HG03575 (cell line): ENCODE data around the gene EXTL2.
"Not testable (repeated sequence)": the region's sequence is repeated elsewhere in the genome, so short reads cannot be mapped to it uniquely, and the experiment has no call there.

Experiments used
- ATAC-seq: cut with Tn5 transposase; IDR thresholded peaks from one replicate; pipeline ENCODE4 v1.9.1; 2021; ENCODE audit not compliant: unreplicated experiment, insufficient number of reproducible peaks, low FRiP score; ENCODE audit errors: extremely low read depth

The EXTL2 gene

GRCh38 chr1:100894603-100895539 is at the start of gene EXTL2:
TSS of gene EXTL2 (minus strand) at chr1:100894842. CDS start at chr1:100888757, 6,085 bp downstream.
- ATAC-seq, result no peak

DNA sequence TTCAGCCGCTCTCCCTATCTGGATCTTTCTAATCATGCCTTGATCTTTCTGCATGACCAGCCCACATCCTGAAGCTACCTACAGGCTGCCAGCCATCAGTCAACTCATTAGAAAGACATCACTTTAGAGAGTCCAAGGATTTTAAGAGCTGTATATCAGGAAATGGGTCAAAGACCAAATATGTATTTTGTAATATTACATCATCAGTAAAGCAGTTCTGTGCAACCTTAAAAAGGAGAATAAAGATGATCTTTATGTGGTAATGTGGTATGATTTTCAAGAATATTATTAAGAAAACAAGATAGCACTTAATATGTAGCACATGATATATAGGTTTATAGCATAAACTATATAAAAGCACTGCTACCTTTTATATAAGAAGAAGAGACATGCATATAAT is 48.9 kb upstream of the EXTL2 start:
- ATAC-seq, result no peak

DNA sequence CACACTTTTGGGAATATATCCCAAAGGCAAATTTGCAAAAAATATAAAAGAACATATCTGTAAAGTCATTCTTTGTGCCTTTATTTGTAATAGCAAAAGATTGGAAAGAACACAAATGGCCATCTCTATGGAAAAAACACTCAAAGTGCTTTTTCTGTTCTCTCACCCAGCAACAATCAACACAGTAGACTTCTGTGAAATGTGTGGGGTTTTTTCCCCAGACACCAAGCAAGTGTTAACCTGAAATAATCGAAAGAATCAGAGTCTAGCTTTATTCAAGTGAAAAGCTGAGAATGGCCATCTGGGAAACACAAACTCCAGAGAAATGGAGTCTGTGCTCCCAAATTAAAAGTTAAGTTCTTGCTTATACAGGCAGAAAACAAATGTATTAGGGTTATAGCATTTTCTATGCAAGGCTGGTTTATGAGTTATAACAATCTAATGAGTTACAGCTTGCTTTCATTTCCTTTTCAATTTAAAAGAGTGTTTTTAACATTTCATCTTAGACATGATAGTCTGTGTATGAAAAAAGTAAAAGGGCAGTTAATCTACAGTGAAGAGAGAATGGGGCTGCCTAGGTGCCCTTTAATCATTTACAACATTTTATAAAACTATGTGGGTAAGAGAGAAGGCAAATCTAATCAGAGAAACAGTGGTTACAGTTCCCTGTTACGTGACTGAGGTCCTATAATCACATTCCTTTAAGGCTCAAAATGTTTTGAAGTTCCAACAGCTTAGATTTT is 47.8 kb upstream of the EXTL2 start:
- ATAC-seq, result no peak

DNA sequence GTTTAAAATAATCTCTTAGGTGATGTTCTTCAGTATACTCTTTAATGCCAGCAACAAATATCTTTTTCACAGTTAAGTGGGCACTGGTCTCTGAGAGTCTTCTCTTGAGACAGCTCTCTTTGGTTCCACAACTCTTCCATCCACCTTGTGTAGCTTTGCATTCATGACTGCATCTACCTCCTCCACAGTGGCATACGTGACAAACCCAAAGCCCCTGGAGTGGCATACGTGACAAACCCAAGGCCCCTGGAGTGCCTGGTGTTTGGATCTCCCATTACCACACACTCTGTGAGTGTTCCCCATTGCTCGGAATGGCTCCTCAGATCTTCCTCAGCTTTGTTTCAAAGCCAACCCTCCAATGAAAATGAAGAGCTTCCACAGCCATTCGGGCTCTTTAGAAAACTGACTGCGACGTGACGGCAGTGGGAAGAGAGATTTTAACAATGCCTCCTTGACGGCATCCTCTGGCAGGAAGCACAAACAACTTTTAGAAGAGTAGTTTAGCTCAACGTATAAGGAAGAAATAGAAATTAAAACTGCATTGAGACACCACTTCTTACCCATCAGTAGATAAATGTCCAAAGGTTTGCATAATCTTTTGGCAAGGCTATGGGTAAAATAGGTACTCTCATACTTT is 47.1 kb upstream of the EXTL2 start:
- no peak for ATAC-seq

- ATAC-seq, result no peak
These were observed 46.5 kb upstream of the EXTL2 start for GRCh38 chr1:100941098-100941527.

DNA sequence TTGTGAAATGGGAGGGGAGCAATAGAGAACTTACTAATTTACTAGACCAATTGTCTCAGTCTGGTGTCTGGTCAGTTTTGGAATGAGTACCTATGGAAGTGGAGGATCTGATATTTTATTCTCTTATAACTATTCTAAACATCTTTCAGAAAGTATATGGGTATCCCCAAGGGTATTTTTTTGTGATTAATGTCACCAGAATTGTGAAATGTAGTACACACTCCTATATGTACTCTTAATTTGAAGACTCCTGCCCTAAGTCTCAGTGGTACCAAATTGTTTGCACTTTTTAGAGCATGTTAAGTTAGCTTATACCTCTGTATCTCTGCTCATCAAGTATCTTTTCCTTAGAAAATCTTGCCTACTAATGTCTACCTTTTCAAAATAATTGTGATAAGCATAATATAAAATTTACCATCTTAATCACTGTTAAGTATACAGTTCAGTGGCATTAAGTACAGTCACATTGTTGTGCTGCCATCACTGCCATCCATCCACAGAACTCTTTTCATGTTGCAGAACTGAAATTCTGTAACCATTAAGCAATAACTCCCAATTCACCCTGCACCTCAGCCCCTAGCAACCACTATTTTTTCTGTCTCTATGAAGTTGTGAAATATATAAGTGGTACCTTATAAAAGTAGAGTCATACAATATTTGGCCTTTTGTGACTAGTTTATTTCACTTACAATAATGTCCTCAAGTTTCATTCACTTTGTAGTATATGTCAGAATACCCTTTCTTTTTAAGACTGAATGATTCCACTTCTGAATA is 41.7 kb upstream of the EXTL2 start:
- ATAC-seq, result no peak

GRCh38 chr1:100933555-100933954 is 38.9 kb upstream of the EXTL2 start:
- not testable (repeated sequence) for ATAC-seq

GRCh38 chr1:100931716-100932115 is 37.1 kb upstream of the EXTL2 start:
- no peak for ATAC-seq

DNA sequence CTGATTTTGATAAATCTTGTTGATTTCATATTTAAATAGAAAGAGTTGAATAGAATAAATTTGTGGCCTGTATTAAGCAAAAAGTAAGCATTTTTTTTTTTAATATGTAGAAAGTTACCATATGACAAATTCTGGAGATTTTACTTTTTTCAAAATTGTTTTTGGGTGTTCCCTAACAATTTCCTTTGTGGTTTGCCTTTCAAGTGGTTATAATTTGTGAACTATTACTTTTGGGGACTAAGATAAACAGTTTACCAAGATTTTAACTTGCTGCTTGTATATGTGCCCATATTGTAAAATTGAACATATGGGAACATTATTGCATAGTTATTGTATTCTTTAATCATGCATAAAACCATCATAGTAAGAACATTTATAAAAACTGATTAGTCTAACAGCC is 35.9 kb upstream of the EXTL2 start:
- ATAC-seq, result no peak

- no peak for ATAC-seq
These were observed 33.5 kb upstream of the EXTL2 start for GRCh38 chr1:100928128-100928527.

- ATAC-seq, result no peak
These were observed 32.6 kb upstream of the EXTL2 start for GRCh38 chr1:100927276-100927675.

- ATAC-seq, result no peak
These were observed 31.6 kb upstream of the EXTL2 start for GRCh38 chr1:100926240-100926639.

DNA sequence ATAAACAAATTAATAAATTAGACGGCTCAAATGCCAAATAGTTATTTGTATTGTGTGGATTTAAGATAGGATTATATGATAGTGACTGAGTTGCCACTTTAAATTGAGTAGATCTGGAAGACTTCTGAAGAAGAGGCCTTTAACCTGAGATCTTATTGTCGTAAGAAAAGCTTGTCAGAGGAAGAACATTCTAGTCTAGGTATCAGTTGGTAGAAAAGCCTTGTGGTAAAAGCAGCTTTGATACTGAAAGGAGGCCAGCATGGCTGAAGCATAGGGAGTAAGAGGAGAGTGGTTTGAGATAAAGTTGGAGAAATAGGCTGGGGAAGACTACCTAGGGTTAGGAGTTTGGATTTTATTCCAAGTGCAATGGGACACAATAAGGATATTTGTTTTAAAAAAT is 30.3 kb upstream of the EXTL2 start:
- ATAC-seq, result no peak

DNA sequence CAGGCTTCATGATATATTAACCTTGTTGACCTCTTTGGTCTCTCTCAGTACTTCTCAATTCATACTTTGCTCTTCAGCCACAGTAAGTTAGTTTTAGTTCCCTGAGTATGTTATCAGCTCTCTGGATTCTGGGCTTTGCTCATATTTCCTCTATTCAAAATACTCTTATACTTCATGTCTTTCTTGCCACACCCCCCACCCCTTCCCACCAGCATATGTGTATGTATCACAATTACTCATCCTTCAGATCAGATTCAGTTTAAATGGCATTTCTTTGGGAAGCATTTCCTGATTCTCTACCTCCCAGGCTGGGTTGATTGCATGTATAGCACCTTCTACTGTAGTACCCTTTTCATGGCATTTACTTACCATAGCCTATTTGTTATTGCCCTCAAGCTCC is 29.6 kb upstream of the EXTL2 start:
- no peak for ATAC-seq

DNA sequence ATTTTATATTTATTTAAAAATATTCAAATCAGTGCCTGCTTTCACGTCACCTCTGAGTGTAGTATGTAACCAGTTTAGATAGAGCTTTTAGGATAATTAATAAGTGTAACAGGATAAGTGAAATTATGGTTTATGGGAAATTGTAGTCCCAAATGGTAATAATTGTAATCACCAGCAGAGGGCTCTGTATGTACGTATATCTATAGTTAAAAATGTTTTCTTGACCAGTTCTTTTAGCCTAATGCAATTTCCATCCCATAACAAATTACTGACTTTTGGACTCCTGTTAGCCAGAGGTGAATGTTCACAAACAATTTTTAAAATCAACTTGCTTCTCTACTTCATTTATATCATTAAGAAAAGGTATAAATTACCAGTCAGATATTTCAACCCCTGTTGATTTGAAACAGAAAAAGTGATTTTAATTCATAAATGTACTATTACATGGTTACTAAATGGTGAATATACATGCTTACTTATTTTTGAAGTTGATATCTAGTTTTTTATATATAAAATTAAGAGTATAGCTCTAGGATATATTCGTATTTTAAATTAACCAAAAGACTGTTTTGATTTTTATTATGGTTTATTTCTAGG is 26.6 kb upstream of the EXTL2 start:
- no peak for ATAC-seq

DNA sequence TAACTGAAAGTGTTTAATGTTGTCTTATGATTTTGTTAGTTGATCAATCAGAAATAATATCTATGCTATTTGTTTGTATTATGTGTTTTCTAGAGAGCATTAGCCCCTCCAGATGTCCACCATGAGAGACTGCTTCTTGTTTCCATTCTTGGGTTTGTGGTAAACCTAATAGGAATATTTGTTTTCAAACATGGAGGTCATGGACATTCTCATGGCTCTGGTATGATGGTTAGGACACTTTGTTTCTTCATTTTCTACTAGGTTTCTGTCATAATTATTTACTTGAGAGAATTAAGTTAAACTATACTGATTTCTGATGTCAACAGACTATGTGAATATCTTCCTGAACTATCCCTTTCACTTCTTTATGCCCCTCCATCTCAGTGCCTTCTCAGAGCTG is 17.4 kb upstream of the EXTL2 start:
- no peak for ATAC-seq

- no peak for ATAC-seq
These were observed 14.4 kb upstream of the EXTL2 start for GRCh38 chr1:100909018-100909417.

GRCh38 chr1:100907887-100908286 is 13.2 kb upstream of the EXTL2 start:
- ATAC-seq, result no peak

GRCh38 chr1:100905181-100905580 is 10.5 kb upstream of the EXTL2 start:
- ATAC-seq, result no peak
